Colonic mucosa (tissue), 4 donors: ENCODE data around the gene AP1G2. TPM values are rescaled to one million over a fixed set of nuclear protein-coding genes. Genes with fewer than 3 reads are reported as not detected.
A peak's percentile ranks its signal among the peaks of the same experiment; 100 is the strongest.
"Not testable (repeated sequence)": the region's sequence is repeated elsewhere in the genome, so short reads cannot be mapped to it uniquely, and the experiment has no call there.

Experiments
- DNase-seq: peaks from one replicate; pipeline ENCODE4 v3.0.0-alpha.2; 2020
- H3K27ac ChIP-seq: fragments of 200-600 bp; one replicate; pipeline ENCODE4 v1.8.0; 2021
- H3K27me3 ChIP-seq: fragments of 200-600 bp; one replicate; pipeline ENCODE4 v1.8.0; 2021
- H3K36me3 ChIP-seq: fragments of 200-600 bp; one replicate; pipeline ENCODE4 v1.8.0; 2021
- H3K4me1 ChIP-seq: fragments of 200-600 bp; one replicate; pipeline ENCODE4 v1.8.0; 2021; ENCODE audit warnings: mild to moderate bottlenecking
- H3K4me3 ChIP-seq: fragments of 200-600 bp; one replicate; pipeline ENCODE4 v1.8.0; 2021
- H3K9ac ChIP-seq, 2 donors: one replicate each; pipeline ENCODE4 v1.7.0; 2013; ENCODE audit warnings: control low read depth in 2 of 2, low read depth in 2 of 2, low read length in 2 of 2
- H3K9me3 ChIP-seq: fragments of 200-600 bp; one replicate; pipeline ENCODE4 v1.8.0; 2021
- intact Hi-C: fragments of 100-400 bp; cut with DNase I; formaldehyde crosslinking; loops from one replicate; pipeline ENCODE4 v1.14.1; 2022
- total RNA-seq, 2 donors: library from RNA; stranded (reverse); fragmentation: NEBNext Ultra II Directional in 1 of 2; extraction: Animal tissue kit (Norgen Biotek cat#: 25700) in 1 of 2; gene quantifications; one replicate each; pipeline ENCODE4 v1.2.1, GENCODE V29; 2021
- TF ChIP-seq, protein P1 (sequence below): fragments of 200-600 bp; IDR thresholded peaks from one replicate; pipeline ENCODE4 v1.8.0; 2022; ENCODE audit warnings: antibody characterized with exemption, mild to moderate bottlenecking
- donor health status: healthy.
- donor health status: DM: no; HTN: no; CAD: no.
- donor health status: DM: no; HTN: no; CAD: no.

The AP1G2 gene
- total RNA-seq, 2 donors from 2014 or later: 154 to 214 TPM

DNA sequence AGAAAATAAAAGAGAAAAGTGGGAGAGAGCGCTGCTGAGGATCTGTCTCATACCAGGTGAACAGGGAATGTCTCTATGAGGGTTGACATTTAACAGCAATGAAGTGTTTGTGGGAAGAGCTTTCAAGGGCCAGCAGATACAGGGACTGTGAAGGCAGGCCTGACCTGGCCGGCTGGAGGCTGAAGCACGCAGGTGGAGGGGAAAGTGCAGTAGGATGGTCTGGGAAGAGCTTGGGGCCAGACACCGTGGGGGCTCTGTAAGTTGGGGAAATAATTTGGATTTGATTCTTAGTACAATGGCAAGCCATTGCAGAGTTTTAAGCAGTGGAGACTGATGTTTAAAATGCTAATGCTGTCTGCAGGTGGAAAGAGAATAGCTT, 44.8 kb upstream of the AP1G2 start:
- DNase-seq: no peak
- TF ChIP-seq, protein P1, sequence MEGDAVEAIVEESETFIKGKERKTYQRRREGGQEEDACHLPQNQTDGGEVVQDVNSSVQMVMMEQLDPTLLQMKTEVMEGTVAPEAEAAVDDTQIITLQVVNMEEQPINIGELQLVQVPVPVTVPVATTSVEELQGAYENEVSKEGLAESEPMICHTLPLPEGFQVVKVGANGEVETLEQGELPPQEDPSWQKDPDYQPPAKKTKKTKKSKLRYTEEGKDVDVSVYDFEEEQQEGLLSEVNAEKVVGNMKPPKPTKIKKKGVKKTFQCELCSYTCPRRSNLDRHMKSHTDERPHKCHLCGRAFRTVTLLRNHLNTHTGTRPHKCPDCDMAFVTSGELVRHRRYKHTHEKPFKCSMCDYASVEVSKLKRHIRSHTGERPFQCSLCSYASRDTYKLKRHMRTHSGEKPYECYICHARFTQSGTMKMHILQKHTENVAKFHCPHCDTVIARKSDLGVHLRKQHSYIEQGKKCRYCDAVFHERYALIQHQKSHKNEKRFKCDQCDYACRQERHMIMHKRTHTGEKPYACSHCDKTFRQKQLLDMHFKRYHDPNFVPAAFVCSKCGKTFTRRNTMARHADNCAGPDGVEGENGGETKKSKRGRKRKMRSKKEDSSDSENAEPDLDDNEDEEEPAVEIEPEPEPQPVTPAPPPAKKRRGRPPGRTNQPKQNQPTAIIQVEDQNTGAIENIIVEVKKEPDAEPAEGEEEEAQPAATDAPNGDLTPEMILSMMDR: no peak
- Histone ChIP-seq H3K27ac (no peak overlapping the region), H3K36me3 (no peaks in the 10 kb centered on the region), H3K4me1 (peaks cover 4% of the 10 kb centered on the region), H3K9ac (peak overlapping the region in 1 of 2 donors; percentile 35), H3K27me3 (no peaks in the 10 kb centered on the region), H3K9me3 (no peaks in the 10 kb centered on the region), H3K4me3 (no peak overlapping the region)
- intact Hi-C loops: no loop called here

DNA sequence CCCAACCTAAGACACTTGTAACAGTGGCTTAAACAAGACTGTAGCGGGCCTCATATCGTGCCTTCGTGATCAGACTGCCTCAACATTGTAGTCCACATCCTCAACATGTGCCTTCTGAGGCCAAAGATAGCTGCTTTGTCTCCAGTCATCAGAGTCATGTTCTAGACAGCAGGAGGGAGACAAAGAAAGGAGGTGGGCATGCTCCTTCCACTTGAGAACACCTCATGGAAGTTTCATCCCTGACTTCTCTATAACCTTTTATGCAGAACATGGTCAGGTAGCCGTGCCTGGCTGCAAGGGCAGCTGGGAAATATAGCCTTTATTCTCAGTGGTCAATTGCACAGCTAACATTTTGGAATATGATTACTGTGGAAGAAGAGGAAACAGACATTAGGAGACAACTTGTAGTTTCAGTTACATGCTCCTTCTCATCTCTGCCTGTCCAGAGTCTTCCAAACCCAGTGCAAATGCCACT, 43.3 kb upstream of the AP1G2 start:
- TF ChIP-seq, protein P1: no peak
- no peaks in the 10 kb centered on the region for H3K9me3 ChIP-seq
- no peak overlapping the region for H3K9ac ChIP-seq
- no peaks in the 10 kb centered on the region for H3K36me3 ChIP-seq
- H3K27me3 ChIP-seq: no peaks in the 10 kb centered on the region
- DNase-seq: no peak
- peaks cover 4% of the 10 kb centered on the region for H3K4me1 ChIP-seq
- H3K27ac ChIP-seq: peak overlapping the region; percentile 58
- no peak overlapping the region for H3K4me3 ChIP-seq
- intact Hi-C loops: no loop called here

DNA sequence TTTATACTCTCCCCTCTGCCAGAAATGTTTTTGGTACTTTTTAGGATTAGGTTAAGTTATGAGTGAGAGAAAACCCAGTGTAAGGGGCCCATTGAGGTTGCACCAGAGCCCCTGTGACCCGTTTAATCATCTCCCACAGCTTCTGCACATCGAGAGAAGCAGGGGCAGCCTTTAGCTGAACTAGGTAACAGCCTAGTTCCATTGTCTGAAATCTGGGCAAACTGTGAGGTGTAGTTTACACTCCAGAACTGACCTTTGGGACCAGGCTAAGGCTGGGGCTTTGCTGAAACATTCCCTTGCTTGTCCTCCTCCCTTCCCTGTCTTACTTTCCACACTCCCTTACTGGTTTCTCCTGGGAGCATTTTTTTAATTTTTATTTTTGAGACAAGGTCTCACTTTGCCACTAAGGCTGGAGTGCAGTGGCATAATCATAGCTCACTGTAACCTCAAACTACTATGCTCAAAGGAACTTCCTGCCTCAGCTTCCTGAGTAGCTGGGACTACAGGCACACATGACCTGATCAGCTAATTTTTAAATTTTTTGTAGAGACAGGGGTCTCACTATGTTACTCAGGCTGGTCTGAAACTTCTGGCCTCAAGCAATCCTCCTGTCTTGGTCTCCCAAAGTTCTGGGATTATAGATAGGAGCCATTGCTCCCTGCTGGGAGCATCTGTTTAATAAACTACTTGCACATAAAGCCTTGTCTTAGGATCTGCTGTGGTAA, 42.7 kb upstream of the AP1G2 start:
- Histone ChIP-seq H3K36me3 (no peaks in the 10 kb centered on the region), H3K4me1 (peaks cover 4% of the 10 kb centered on the region), H3K9me3 (no peaks in the 10 kb centered on the region), H3K9ac (no peak overlapping the region), H3K4me3 (no peak overlapping the region), H3K27me3 (no peaks in the 10 kb centered on the region), H3K27ac (peak overlapping the region; percentile 58)
- TF ChIP-seq, protein P1: no peak
- intact Hi-C loops: no loop called here
- DNase-seq: peak; percentile 44

DNA sequence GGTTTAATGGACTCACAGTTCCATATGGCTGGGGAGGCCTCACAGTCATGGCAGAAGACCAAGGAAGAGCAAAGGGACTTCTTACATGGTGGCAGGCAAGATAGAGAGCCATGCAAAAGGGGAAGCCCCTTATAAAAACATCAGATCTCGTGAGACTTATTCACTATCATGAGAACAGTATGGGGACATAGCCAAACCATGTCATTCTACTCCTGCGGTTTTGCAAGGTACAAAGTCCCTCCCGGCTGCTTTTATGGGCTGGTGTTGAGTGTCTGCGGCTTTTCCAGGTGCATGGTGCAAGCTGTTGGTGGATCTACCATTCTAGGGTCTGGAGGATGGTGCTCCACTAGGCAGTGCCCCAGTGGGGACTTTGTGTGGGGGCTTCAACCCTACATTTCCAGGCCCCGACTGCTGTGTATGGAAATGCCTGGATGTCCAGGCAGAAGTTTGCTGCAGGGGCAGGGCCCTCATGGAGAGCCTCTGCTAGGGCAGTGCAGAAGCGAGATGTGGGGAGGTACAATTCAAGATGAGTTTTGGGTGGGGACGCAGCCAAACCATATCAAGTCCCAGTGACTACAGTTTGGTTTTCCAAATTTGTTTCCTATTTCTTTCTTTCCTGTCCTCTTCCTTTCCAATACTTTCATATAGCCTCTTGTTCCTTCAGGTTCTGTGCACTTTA, 42.0 kb upstream of the AP1G2 start:
- H3K36me3 ChIP-seq, H3K27me3 ChIP-seq, H3K9ac ChIP-seq, H3K4me1 ChIP-seq, H3K4me3 ChIP-seq, H3K9me3 ChIP-seq, intact Hi-C loops: not testable (repeated sequence)
- H3K27ac ChIP-seq: peak overlapping the region; percentile 58
- DNase-seq: peak; percentile 82

DNA sequence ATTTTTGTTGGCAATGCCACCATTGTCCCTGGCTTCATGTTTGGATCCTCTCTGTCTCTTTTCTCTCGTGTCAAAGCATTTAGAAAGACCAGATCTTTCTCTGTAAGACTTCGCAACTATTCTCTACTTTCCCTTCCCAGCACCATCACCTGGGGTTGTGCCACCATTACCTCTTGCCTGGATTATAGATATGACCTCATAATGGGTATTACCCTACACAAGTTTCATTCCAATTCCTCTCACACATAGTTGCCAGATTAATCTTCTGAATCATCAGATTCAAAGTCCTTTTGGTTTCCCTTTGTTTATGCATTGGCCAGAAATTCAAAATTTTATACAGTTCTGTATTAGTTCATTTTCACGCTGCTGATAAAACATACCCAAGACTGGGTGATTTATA, 41.4 kb upstream of the AP1G2 start:
- Histone ChIP-seq H3K9ac (no peak overlapping the region), H3K9me3 (no peaks in the 10 kb centered on the region), H3K4me1 (peaks cover 4% of the 10 kb centered on the region), H3K27ac (peak overlapping the region; percentile 58), H3K27me3 (no peaks in the 10 kb centered on the region), H3K4me3 (no peak overlapping the region), H3K36me3 (no peaks in the 10 kb centered on the region)
- no peak for DNase-seq
- TF ChIP-seq, protein P1: no peak
- intact Hi-C loops: no loop called here

DNA sequence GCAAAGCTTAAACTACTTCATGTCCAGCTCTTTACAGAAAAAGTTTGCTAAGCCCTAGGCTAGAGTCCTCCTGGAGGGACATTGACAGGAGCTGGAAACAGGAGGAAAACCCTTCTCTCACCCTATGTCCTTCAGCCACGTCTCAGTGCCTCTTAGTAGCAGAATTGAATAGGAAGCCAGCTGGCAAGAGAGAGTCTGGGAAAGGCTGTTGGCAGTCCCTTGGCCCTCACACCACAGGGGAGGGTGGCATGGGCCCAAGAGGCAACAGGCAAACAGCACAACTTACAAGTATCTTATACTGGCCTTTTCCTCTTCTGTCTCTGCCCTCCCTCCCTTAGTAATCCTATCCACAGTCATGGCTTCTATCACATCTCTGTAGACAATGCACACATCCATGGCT, 40.9 kb upstream of the AP1G2 start:
- Histone ChIP-seq H3K4me3 (no peak overlapping the region), H3K9ac (no peak overlapping the region), H3K27ac (no peak overlapping the region), H3K9me3 (no peaks in the 10 kb centered on the region), H3K36me3 (no peaks in the 10 kb centered on the region), H3K4me1 (peaks cover 4% of the 10 kb centered on the region), H3K27me3 (no peaks in the 10 kb centered on the region)
- no peak for DNase-seq
- intact Hi-C loops: no loop called here
- TF ChIP-seq, protein P1: no peak
